GM18502 (cell line): ENCODE data around the gene RNPEPL1.

Source experiments
- ATAC-seq: cut with Tn5 transposase; IDR thresholded peaks from one replicate; pipeline ENCODE4 v1.9.1; 2021; ENCODE audit warnings: mild to moderate bottlenecking; ENCODE audit not compliant: unreplicated experiment, poor library complexity

RNPEPL1 gene

DNA sequence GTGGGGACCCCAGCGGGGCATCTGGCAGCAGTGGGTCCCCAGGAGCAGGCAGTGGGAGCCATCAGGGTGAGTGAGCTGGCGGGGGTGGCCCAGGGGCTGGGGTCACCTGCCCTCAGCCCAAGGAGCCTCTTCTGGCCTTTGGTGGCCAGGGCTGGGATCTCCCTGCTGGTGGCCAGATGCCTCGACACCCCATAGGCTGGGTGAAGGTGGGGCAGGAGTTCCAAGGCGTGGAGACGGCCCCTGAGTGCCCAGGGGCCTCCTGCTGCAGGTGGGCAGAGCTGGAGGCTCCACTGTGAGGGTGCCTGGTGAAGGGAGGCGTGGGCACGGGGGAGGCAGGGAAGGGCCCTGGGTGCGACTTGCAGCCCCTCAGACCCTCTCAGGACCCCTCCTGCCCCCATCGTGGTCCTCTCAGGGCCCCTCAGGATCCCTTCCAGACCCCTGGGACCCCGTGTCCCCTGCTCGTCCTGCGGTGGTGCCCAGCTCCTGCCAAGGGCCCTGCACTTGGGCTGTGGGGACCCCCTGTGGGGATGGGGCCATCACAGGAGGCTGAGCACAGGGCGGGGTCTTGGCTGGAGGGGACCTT lies 52.0 kb downstream of the RNPEPL1 start:
- no peak for ATAC-seq

- no peak for ATAC-seq
Observed at GRCh38 chr2:240620859-240621258, 52.6 kb downstream of the RNPEPL1 start.

DNA sequence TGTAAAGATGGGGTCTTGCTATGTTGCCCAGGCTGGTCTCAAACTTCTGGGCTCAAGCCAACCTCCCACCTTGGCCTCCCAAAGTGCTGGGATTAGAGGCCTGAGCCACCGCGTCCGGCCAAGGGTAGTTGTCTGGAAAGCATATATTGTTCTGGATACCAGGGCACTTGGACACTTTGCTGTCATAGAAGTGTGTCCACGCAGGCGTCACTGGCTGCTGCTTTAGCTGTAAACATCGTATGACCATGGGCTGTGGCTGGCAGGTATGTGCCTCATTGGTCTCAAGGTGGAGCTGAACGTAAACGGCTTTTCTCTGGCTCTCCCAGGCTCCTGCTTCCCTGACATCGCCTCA lies 53.8 kb downstream of the RNPEPL1 start:
- ATAC-seq: no peak

GRCh38 chr2:240622531-240623235 lies 54.4 kb downstream of the RNPEPL1 start:
- ATAC-seq: no peak

GRCh38 chr2:240623531-240624010 lies 55.3 kb downstream of the RNPEPL1 start:
- no peak for ATAC-seq

GRCh38 chr2:240624011-240624949 lies 56.0 kb downstream of the RNPEPL1 start:
- no peak for ATAC-seq

- ATAC-seq: peak; percentile 50
Observed at GRCh38 chr2:240624950-240625621, 56.8 kb downstream of the RNPEPL1 start, which contains the start of gene GPR35. TSS of gene GPR35 (plus strand) at chr2:240625480. CDS start at chr2:240629953, 4,473 bp downstream.

DNA sequence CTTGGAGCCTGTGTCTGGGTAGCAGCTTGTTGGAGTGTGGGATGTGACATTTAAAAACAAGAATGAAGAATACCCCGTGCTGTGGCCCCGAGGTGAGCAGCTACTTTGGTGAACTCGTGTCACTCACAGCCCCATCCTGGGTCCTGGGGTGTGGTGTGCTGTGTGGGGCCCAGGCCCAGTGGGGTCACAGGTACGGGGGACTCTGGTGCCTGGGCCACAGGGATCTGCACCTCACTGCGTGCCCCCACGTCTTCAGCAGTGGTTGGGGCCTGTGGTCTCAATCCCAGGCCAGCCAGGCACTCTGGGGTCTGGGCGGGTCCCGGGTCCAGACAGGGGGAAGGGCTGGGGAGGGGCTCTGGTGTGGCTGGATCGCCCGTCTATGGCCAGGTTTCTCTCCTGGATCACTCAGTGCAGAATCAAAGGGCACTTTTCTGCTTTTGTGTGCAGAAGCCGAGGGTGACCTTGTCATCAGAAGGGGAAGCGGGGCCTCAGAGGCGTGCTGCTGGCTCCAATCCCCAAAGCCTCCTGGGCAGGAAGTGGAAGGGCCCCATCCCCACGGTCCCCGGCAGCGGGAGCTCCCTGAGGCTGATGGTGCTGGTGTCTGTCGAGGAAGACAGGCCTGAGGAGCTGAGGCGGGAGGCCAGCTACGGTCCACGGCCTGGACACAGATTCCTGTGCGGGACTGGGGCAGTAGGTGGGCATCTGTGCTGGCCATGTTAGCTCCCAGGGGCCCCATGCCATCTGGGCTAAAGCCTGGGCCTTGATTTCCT lies 58.4 kb downstream of the RNPEPL1 start:
- ATAC-seq: no peak

GRCh38 chr2:240627736-240628506 lies 59.6 kb downstream of the RNPEPL1 start:
- ATAC-seq: no peak

DNA sequence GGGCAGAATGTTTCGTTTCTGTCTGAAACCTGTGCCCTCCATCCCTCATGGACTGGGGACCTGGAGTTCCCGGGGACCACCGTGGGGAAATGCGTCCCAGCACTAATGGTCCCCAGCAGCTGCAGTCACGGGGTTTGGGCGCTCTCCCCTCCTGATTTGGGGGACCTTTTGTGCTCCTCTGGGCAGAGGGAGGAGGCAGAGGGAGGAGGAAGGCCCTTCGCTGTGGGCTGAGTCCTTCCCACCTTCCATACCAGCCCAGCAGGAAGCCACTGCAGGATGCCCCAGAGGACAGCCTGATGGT lies 60.2 kb downstream of the RNPEPL1 start:
- ATAC-seq: no peak

DNA sequence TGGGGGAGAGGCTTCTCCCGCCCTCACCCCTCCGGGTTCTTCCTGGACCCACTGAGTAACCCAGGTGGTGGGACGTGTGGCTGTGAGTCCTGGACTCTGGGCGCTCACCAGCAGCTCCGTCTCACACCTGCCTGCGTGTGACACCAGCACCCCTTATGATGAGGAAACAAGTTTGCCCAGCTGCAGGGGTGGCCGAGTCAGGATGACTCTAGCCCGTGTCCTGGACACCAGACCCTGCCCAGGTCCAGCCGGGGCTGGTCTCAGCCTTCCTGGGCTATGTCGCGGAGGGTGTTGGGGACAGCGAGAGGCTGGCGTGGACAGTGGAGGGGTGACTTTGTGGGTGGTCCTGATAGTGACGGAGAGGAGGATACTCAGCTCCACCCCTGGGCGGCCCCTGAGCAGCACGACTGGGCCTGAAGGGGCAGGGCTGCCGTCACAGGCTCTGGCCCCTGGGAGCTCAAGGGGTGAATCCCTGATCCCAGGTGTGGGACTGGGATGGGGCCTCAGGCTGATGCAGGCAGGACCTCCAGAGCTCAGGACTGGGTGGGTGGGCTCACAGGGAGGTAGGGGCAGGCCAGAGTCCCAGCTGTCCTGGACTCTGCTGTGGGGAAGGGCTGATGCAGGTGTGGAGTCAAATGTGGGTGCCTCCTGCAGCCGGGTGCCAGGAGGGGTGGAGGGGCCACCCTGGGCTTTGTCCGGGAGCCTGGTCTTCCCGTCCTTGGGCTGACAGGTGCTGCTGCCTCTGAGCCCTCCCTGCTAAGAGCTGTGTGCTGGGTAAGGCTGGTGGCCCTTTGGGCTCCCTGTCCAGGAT lies 60.7 kb downstream of the RNPEPL1 start:
- no peak for ATAC-seq

DNA sequence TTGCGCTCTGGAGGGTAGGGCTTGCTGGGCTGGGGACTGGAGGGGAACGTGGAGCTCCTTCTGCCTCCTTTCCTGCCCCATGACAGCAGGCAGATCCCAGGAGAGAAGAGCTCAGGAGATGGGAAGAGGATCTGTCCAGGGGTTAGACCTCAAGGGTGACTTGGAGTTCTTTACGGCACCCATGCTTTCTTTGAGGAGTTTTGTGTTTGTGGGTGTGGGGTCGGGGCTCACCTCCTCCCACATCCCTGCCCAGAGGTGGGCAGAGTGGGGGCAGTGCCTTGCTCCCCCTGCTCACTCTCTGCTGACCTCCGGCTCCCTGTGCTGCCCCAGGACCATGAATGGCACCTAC lies 61.3 kb downstream of the RNPEPL1 start:
- no peak for ATAC-seq

DNA sequence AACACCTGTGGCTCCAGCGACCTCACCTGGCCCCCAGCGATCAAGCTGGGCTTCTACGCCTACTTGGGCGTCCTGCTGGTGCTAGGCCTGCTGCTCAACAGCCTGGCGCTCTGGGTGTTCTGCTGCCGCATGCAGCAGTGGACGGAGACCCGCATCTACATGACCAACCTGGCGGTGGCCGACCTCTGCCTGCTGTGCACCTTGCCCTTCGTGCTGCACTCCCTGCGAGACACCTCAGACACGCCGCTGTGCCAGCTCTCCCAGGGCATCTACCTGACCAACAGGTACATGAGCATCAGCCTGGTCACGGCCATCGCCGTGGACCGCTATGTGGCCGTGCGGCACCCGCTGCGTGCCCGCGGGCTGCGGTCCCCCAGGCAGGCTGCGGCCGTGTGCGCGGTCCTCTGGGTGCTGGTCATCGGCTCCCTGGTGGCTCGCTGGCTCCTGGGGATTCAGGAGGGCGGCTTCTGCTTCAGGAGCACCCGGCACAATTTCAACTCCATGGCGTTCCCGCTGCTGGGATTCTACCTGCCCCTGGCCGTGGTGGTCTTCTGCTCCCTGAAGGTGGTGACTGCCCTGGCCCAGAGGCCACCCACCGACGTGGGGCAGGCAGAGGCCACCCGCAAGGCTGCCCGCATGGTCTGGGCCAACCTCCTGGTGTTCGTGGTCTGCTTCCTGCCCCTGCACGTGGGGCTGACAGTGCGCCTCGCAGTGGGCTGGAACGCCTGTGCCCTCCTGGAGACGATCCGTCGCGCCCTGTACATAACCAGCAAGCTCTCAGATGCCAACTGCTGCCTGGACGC lies 61.9 kb downstream of the RNPEPL1 start:
- ATAC-seq: no peak
